SK-N-MC (cell line): ENCODE results near the gene CEP83.

Source experiments
- DNase-seq: peaks from one replicate; pipeline ENCODE4 v3.0.0-alpha.2; 2011; ENCODE audit warnings: low read depth, low spot score
- H3K27ac ChIP-seq: fragments of 200-600 bp; sonication (generic); 2 replicates; pipeline ENCODE4 v1.5.1; 2016; ENCODE audit warnings: mixed run types
- H3K36me3 ChIP-seq: fragments of 200-600 bp; sonication (generic); 2 replicates; pipeline ENCODE4 v1.6.1; 2017; ENCODE audit warnings: antibody characterized with exemption, low read length, mixed read lengths; ENCODE audit not compliant: insufficient read depth
- H3K4me3 ChIP-seq: fragments of 200-600 bp; sonication (generic); 2 replicates; pipeline ENCODE4 v1.5.1; 2016
- H3K9ac ChIP-seq: fragments of 200-600 bp; sonication (generic); 2 replicates; pipeline ENCODE4 v1.8.0; 2017; ENCODE audit warnings: mixed run types, mixed read lengths; ENCODE audit not compliant: insufficient read length
- H3K9me3 ChIP-seq: fragments of 200-600 bp; sonication (generic); 2 replicates; pipeline ENCODE4 v1.6.1; 2017; ENCODE audit warnings: low read depth, mild to moderate bottlenecking, antibody characterized with exemption, low read length, moderate library complexity, mixed read lengths
- EZH2 ChIP-seq: fragments of 200-600 bp; sonication (generic); IDR thresholded peaks from one replicate; pipeline ENCODE4 v1.6.1; 2017; ENCODE audit warnings: antibody characterized with exemption
- FOXP2 ChIP-seq: optimal IDR thresholded peaks from 2 replicates; pipeline ENCODE3; 2011; ENCODE audit warnings: mild to moderate bottlenecking, moderate library complexity; ENCODE audit not compliant: insufficient read depth; ENCODE audit errors: extremely low read length, control extremely low read depth
- POLR2AphosphoS5 ChIP-seq: IDR thresholded peaks from 2 replicates; pipeline ENCODE4 v1.6.1; 2012; ENCODE audit warnings: mild to moderate bottlenecking, low read depth, low read length, borderline replicate concordance

The CEP83 gene, protein sequence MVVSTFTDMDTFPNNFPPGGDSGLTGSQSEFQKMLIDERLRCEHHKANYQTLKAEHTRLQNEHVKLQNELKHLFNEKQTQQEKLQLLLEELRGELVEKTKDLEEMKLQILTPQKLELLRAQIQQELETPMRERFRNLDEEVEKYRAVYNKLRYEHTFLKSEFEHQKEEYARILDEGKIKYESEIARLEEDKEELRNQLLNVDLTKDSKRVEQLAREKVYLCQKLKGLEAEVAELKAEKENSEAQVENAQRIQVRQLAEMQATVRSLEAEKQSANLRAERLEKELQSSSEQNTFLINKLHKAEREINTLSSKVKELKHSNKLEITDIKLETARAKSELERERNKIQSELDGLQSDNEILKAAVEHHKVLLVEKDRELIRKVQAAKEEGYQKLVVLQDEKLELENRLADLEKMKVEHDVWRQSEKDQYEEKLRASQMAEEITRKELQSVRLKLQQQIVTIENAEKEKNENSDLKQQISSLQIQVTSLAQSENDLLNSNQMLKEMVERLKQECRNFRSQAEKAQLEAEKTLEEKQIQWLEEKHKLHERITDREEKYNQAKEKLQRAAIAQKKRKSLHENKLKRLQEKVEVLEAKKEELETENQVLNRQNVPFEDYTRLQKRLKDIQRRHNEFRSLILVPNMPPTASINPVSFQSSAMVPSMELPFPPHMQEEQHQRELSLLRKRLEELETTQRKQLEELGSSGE

GRCh38 chr12:94459728-94460615, at the start of gene CEP83:
Gene CEP83 (minus strand): TSS chr12:94459867. CDS start chr12:94412490, 47,377 bp downstream.
- peaks cover 8% of the 10 kb centered on the region for H3K36me3 ChIP-seq
- peak within 1 kb of the TSS; percentile 82 for H3K9ac ChIP-seq
- peak; percentile 30 for DNase-seq
- no peaks in the 10 kb centered on the region for H3K9me3 ChIP-seq
- no peak for TF ChIP-seq FOXP2
- TF ChIP-seq POLR2AphosphoS5 = peak; percentile 96
- TF ChIP-seq EZH2 = no peak
- peak within 1 kb of the TSS; percentile 90 for H3K4me3 ChIP-seq
- no peak within 1 kb of the TSS for H3K27ac ChIP-seq

DNA sequence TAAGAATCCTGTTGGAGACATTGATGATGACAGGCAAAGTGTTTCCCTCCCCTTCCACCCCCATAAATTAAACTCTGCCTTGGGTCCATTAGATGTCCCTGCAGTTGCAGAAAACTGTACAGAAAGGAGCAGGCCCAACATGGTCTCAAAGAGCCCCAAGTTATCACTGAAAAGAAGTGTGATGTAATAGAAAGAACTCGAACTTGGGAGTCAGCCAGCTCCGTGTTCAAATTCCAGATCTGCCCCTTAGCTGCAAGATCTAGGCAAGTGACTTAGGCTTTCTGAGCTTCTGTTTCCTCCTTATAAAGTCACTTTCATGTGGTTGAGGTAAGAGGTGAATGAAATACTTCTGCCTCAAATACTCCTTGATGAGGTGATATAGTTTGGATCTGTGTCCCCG, 49.6 kb upstream of the CEP83 start:
- TF ChIP-seq FOXP2 (no peak), EZH2 (no peak), POLR2AphosphoS5 (no peak)
- no peak overlapping the region for H3K4me3 ChIP-seq
- H3K9me3 ChIP-seq = no peaks in the 10 kb centered on the region
- H3K36me3 ChIP-seq = no peaks in the 10 kb centered on the region
- no peak overlapping the region for H3K27ac ChIP-seq
- no peak for DNase-seq
- H3K9ac ChIP-seq = no peak overlapping the region

DNA sequence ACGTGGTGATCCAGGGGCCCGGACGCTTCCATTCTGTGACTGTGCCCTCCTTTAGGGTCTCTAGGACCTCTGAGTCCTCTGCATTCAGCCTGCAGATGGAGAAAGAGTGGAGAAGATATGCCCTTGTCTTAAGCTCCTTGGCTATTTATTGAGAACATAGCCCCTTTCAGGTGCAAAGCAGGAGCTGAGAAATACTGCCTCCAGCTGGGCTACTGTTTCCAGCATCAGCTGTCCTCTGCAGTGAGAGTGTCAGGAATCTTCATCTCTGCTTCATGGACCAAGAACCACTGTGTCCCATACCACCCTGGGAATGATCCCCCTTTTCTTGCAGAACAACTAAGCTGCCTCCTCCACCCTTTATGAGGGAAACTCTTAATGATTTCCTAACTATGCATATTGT, 47.8 kb upstream of the CEP83 start:
- DNase-seq = no peak
- no peak for TF ChIP-seq EZH2
- no peak for TF ChIP-seq FOXP2
- no peak for TF ChIP-seq POLR2AphosphoS5
- H3K4me3 ChIP-seq = no peak overlapping the region

GRCh38 chr12:94504386-94504785, 44.7 kb upstream of the CEP83 start:
- TF ChIP-seq FOXP2 (no peak), POLR2AphosphoS5 (no peak), EZH2 (no peak)
- H3K9me3 ChIP-seq = no peaks in the 10 kb centered on the region
- no peak overlapping the region for H3K4me3 ChIP-seq
- no peak overlapping the region for H3K9ac ChIP-seq
- DNase-seq = no peak
- no peak overlapping the region for H3K27ac ChIP-seq
- no peaks in the 10 kb centered on the region for H3K36me3 ChIP-seq

More for the DNA sequence above, 47.8 kb upstream of the CEP83 start:
- Histone ChIP-seq H3K36me3 (no peaks in the 10 kb centered on the region), H3K9me3 (no peaks in the 10 kb centered on the region), H3K9ac (no peak overlapping the region), H3K27ac (no peak overlapping the region)

DNA sequence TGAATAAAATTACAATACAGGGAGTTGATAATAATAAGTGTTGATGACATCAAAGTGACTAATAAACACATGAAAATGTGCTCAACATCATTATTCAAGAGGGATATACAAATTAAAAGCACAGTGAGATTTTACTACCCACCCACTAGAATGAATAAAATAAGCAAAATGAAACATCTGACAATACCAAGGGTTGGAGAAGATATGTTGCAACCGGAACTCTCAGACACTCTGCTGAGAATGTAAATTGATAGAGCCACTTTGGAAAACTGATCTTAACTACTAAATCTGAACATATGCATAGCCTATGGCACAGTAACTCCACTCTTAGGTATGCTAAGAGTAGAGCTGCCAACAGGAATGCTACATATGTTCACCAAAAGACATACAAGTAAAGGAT, 44.0 kb upstream of the CEP83 start:
- no peak for DNase-seq
- H3K9ac ChIP-seq = no peak overlapping the region
- no peaks in the 10 kb centered on the region for H3K9me3 ChIP-seq
- TF ChIP-seq FOXP2 (no peak), EZH2 (no peak), POLR2AphosphoS5 (no peak)
- no peak overlapping the region for H3K27ac ChIP-seq
- H3K4me3 ChIP-seq = no peak overlapping the region
- no peaks in the 10 kb centered on the region for H3K36me3 ChIP-seq

DNA sequence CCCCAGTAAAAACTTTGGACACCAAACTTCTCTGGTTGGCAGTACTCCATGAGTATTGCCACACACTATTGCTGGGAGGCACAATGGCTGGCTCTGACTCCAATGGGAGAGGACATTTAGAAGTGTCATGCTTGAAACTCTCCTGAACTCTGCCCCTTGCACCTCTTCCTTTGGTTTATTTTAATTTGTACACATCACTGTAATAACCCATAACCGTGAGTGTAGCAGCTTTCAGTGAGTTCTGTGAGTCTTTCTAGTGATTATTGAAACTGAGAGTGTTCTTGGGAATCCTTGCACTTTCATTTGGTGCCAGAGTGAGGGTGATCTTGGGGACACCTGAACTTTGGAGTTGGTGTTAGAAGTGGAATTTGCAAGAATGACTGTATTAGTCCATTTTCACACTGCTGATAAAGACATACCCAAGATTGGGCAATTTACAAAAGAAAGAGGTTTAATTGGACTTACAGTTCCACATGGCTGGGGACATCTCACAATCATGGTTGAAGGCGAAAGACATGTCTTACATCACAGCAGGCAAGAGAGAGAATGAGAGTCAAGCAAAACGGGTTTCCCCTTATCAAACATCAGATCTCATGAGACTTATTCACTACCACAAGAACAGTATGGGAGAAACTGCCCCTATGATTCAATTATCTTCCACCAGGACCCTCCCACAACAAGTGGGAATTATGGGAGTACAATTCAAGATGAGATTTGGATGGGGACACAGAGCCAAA, 41.3 kb upstream of the CEP83 start:
- H3K36me3 ChIP-seq = no peaks in the 10 kb centered on the region
- no peak for TF ChIP-seq POLR2AphosphoS5
- TF ChIP-seq FOXP2 = no peak
- no peak for TF ChIP-seq EZH2
- DNase-seq = no peak

GRCh38 chr12:94498698-94499097, 39.0 kb upstream of the CEP83 start:
- no peak for DNase-seq

More for the DNA sequence above, 41.3 kb upstream of the CEP83 start:
- H3K9me3 ChIP-seq = no peaks in the 10 kb centered on the region
- H3K9ac ChIP-seq = no peak overlapping the region
- H3K4me3 ChIP-seq = no peak overlapping the region
- H3K27ac ChIP-seq = no peak overlapping the region

GRCh38 chr12:94498073-94498472, 38.4 kb upstream of the CEP83 start:
- Histone ChIP-seq H3K36me3 (no peaks in the 10 kb centered on the region), H3K4me3 (no peak overlapping the region), H3K27ac (no peak overlapping the region), H3K9me3 (no peaks in the 10 kb centered on the region), H3K9ac (no peak overlapping the region)
- no peak for TF ChIP-seq EZH2
- no peak for TF ChIP-seq FOXP2
- TF ChIP-seq POLR2AphosphoS5 = no peak
- DNase-seq = no peak

More at GRCh38 chr12:94498698-94499097, 39.0 kb upstream of the CEP83 start:
- no peak overlapping the region for H3K27ac ChIP-seq
- H3K36me3 ChIP-seq = no peaks in the 10 kb centered on the region
- TF ChIP-seq FOXP2 (no peak), POLR2AphosphoS5 (no peak), EZH2 (no peak)
- no peak overlapping the region for H3K4me3 ChIP-seq
- no peak overlapping the region for H3K9ac ChIP-seq
- no peaks in the 10 kb centered on the region for H3K9me3 ChIP-seq
